ENCODE data around the gene SGPP2. TPM values are rescaled to one million over a fixed set of nuclear protein-coding genes. Genes with fewer than 3 reads are reported as not detected.

The SGPP2 gene
- polyA plus RNA-seq, 1 experiment = not detected

- POLR2A ChIA-PET = no interaction called here
- DNase-seq (ENCODE audit: low read depth) = peak; percentile 10
- CTCF ChIA-PET = interaction anchor here (1.1 kb wide), 1 partner anchor 11 kb away, joined by 3 read pairs; no protein-coding TSS in a partner anchor
- no peaks in the 10 kb centered on the region for H3K27me3 ChIP-seq (ENCODE audit: control insufficient read depth, insufficient read depth, low read length)
- no peaks in the 10 kb centered on the region for H3K36me3 ChIP-seq (ENCODE audit: control insufficient read depth, insufficient read depth, low read length)
- no peak overlapping the region for H3K4me3 ChIP-seq (ENCODE audit: low read depth, low read length)
- TF ChIP-seq, protein P1, sequence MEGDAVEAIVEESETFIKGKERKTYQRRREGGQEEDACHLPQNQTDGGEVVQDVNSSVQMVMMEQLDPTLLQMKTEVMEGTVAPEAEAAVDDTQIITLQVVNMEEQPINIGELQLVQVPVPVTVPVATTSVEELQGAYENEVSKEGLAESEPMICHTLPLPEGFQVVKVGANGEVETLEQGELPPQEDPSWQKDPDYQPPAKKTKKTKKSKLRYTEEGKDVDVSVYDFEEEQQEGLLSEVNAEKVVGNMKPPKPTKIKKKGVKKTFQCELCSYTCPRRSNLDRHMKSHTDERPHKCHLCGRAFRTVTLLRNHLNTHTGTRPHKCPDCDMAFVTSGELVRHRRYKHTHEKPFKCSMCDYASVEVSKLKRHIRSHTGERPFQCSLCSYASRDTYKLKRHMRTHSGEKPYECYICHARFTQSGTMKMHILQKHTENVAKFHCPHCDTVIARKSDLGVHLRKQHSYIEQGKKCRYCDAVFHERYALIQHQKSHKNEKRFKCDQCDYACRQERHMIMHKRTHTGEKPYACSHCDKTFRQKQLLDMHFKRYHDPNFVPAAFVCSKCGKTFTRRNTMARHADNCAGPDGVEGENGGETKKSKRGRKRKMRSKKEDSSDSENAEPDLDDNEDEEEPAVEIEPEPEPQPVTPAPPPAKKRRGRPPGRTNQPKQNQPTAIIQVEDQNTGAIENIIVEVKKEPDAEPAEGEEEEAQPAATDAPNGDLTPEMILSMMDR (IDR thresholded peaks at IDR 0.05; ENCODE audit: insufficient read depth, low read depth, low read length) = no peak
Observed at GRCh38 chr2:222518570-222519381, 94.4 kb downstream of the SGPP2 start.

- no peak overlapping the region for H3K4me3 ChIP-seq (ENCODE audit: low read depth, low read length)
- no peaks in the 10 kb centered on the region for H3K27me3 ChIP-seq (ENCODE audit: control insufficient read depth, insufficient read depth, low read length)
- TF ChIP-seq, protein P1 (IDR thresholded peaks at IDR 0.05; ENCODE audit: insufficient read depth, low read depth, low read length) = no peak
- DNase-seq (ENCODE audit: low read depth) = no peak
- CTCF ChIA-PET = interaction anchor here (0.5 kb wide), 1 partner anchor 156 kb away, joined by 3 read pairs; no protein-coding TSS in a partner anchor
- POLR2A ChIA-PET = no interaction called here
- H3K36me3 ChIP-seq (ENCODE audit: control insufficient read depth, insufficient read depth, low read length) = no peaks in the 10 kb centered on the region
Observed at GRCh38 chr2:222521099-222521498, 96.8 kb downstream of the SGPP2 start.

GRCh38 chr2:222522082-222522481 is 97.7 kb downstream of the SGPP2 start:
- ChIA-PET POLR2A (no interaction called here), CTCF (no interaction called here)
- DNase-seq (ENCODE audit: low read depth) = no peak
- H3K27me3 ChIP-seq (ENCODE audit: control insufficient read depth, insufficient read depth, low read length) = no peaks in the 10 kb centered on the region
- no peak overlapping the region for H3K4me3 ChIP-seq (ENCODE audit: low read depth, low read length)
- no peaks in the 10 kb centered on the region for H3K36me3 ChIP-seq (ENCODE audit: control insufficient read depth, insufficient read depth, low read length)
- TF ChIP-seq, protein P1 (IDR thresholded peaks at IDR 0.05; ENCODE audit: insufficient read depth, low read depth, low read length) = no peak

GRCh38 chr2:222523783-222524544 is 99.6 kb downstream of the SGPP2 start:
- DNase-seq (ENCODE audit: low read depth) = no peak
- Histone ChIP-seq H3K36me3 (ENCODE audit: control insufficient read depth, insufficient read depth, low read length) (no peaks in the 10 kb centered on the region), H3K4me3 (ENCODE audit: low read depth, low read length) (no peak overlapping the region), H3K27me3 (ENCODE audit: control insufficient read depth, insufficient read depth, low read length) (no peaks in the 10 kb centered on the region)
- TF ChIP-seq, protein P1 (IDR thresholded peaks at IDR 0.05; ENCODE audit: insufficient read depth, low read depth, low read length) = no peak
- CTCF ChIA-PET = no interaction called here
- POLR2A ChIA-PET = no interaction called here

DNA sequence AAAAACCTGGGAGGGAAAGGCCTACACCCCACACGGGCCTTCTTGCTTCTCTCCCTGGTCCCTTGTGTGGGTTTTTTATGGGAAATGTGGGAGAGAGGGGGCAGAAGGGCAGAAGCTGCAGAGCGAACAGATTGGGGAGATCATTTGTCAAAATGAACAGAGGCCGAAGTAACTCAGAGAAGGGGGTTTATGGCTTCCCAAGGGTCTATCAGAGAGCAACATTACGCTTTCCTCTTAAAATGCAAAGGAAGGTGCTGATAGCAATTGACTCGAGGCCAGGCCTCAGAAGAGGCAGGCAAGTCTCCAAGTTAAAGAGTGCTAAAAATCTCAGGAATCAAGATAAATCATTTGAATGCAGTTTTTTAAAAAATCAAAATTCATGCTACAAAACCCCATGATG is 101.5 kb downstream of the SGPP2 start:
- H3K4me3 ChIP-seq (ENCODE audit: low read depth, low read length) = no peak overlapping the region
- CTCF ChIA-PET = interaction anchor here (0.6 kb wide), 1 partner anchor 286 kb away, joined by 3 read pairs; no protein-coding TSS in a partner anchor
- DNase-seq (ENCODE audit: low read depth) = no peak
- no peaks in the 10 kb centered on the region for H3K27me3 ChIP-seq (ENCODE audit: control insufficient read depth, insufficient read depth, low read length)
- no peaks in the 10 kb centered on the region for H3K36me3 ChIP-seq (ENCODE audit: control insufficient read depth, insufficient read depth, low read length)
- POLR2A ChIA-PET = no interaction called here
- TF ChIP-seq, protein P1 (IDR thresholded peaks at IDR 0.05; ENCODE audit: insufficient read depth, low read depth, low read length) = no peak
